HG03196 (cell line): ENCODE measurements around the gene DCST2.
"Not testable (repeated sequence)": the region's sequence is repeated elsewhere in the genome, so short reads cannot be mapped to it uniquely, and the experiment has no call there.

Source experiments
- ATAC-seq: cut with Tn5 transposase; IDR thresholded peaks from one replicate; pipeline ENCODE4 v1.9.1; 2021; ENCODE audit not compliant: unreplicated experiment

Gene DCST2

GRCh38 chr1:154982897-154983648, 50.5 kb downstream of the DCST2 start, which contains the start of gene FLAD1:
Gene FLAD1, plus strand, starts transcription at chr1:154983344. Its CDS starts 351 bp downstream, at chr1:154983695.
- ATAC-seq = peak; percentile 94

- ATAC-seq = no peak
These were observed 51.2 kb downstream of the DCST2 start for GRCh38 chr1:154982341-154982740.

GRCh38 chr1:154978360-154978759, 55.2 kb downstream of the DCST2 start:
- no peak for ATAC-seq

- ATAC-seq = not testable (repeated sequence)
These were observed 55.8 kb downstream of the DCST2 start for GRCh38 chr1:154977762-154978161.

GRCh38 chr1:154975409-154976059, 58.0 kb downstream of the DCST2 start:
- ATAC-seq = no peak

- ATAC-seq = peak; percentile 46
These were observed 58.7 kb downstream of the DCST2 start for GRCh38 chr1:154974808-154975408.

GRCh38 chr1:154974102-154974807, 59.3 kb downstream of the DCST2 start, which contains the start of gene CKS1B:
Gene CKS1B, plus strand, starts transcription at chr1:154974681. Its CDS starts 65 bp downstream, at chr1:154974746.
- peak; percentile 70 for ATAC-seq

- peak; percentile 19 for ATAC-seq
These were observed 60.1 kb downstream of the DCST2 start for GRCh38 chr1:154973344-154974101.

- ATAC-seq = no peak
These were observed 60.9 kb downstream of the DCST2 start for GRCh38 chr1:154972517-154973343.

GRCh38 chr1:154972213-154972516, 61.4 kb downstream of the DCST2 start:
- no peak for ATAC-seq

- ATAC-seq = no peak
These were observed 62.1 kb downstream of the DCST2 start for GRCh38 chr1:154971341-154971998.

GRCh38 chr1:154970631-154971340, 62.8 kb downstream of the DCST2 start, which contains the start of gene SHC1:
Gene SHC1, minus strand, starts transcription at chr1:154970747. Its CDS starts 221 bp downstream, at chr1:154970526.
- ATAC-seq = no peak

- ATAC-seq = no peak
These were observed 63.6 kb downstream of the DCST2 start for GRCh38 chr1:154969860-154970452.

- ATAC-seq = no peak
These were observed 64.3 kb downstream of the DCST2 start for GRCh38 chr1:154969246-154969645.

GRCh38 chr1:154968731-154969130, 64.8 kb downstream of the DCST2 start:
- ATAC-seq = no peak
